Adipocyte (in vitro differentiated cells): ENCODE results near the gene PCNX2.

Source experiments
- DNase-seq: peaks from one replicate; pipeline ENCODE4 v3.0.0-alpha.2; 2015; ENCODE audit warnings: low read depth
- H3K27me3 ChIP-seq: replicated peaks from 2 replicates; pipeline ENCODE4 v1.7.0; 2013; ENCODE audit warnings: mild to moderate bottlenecking, low read length, moderate library complexity; ENCODE audit not compliant: control insufficient read depth, insufficient read depth
- H3K36me3 ChIP-seq: 2 replicates; pipeline ENCODE4 v1.7.0; 2013; ENCODE audit warnings: low read length, mild to moderate bottlenecking, moderate library complexity; ENCODE audit not compliant: control insufficient read depth, insufficient read depth, severe bottlenecking
- H3K4me1 ChIP-seq: 2 replicates; pipeline ENCODE4 v1.7.0; 2013; ENCODE audit warnings: mild to moderate bottlenecking, low read length, moderate library complexity; ENCODE audit not compliant: control insufficient read depth, insufficient read depth
- H3K4me3 ChIP-seq: 2 replicates; pipeline ENCODE4 v1.7.0; 2013; ENCODE audit warnings: mild to moderate bottlenecking, low read length, moderate library complexity
- H3K9ac ChIP-seq: 2 replicates; pipeline ENCODE4 v1.7.0; 2013; ENCODE audit warnings: mild to moderate bottlenecking, low read length, moderate library complexity
- H3K9me3 ChIP-seq: 2 replicates; pipeline ENCODE4 v1.7.0; 2013; ENCODE audit warnings: mild to moderate bottlenecking, low read length, moderate library complexity; ENCODE audit not compliant: control insufficient read depth

PCNX2 gene

DNA sequence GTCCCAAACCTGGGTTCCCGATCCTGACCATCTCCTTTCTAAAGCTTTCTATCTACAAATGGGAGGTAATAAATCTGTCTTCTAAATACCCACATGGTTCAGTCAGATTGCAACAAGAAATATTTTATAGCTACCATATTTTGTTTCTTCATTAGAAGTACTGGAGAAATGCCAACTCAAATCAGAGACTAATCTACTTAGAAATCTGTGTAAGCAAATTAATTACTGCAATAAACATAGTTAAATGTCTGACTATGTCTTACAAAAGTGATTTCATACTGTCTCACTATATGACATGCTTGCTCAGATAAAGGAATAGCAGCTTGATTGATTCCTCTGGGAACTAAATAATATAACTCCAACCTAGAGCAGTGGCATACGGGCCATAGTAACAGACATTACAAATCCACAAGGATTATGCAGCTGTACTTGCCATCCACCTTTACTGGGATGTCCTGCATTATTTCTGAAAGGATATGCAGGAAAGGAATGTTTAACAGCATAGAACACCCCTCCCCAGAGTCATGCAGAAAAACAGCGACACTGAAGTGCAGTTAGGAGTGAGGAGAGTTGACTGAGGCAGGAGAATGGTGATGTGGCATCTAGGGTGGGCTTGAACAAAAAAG lies 80.3 kb downstream of the PCNX2 start:
- peaks cover 3% of the 10 kb centered on the region for H3K9me3 ChIP-seq
- no peaks in the 10 kb centered on the region for H3K27me3 ChIP-seq
- no peak overlapping the region for H3K9ac ChIP-seq
- peaks cover 4% of the 10 kb centered on the region for H3K4me1 ChIP-seq
- peaks cover 3% of the 10 kb centered on the region for H3K36me3 ChIP-seq
- no peak overlapping the region for H3K4me3 ChIP-seq
- DNase-seq = no peak

DNA sequence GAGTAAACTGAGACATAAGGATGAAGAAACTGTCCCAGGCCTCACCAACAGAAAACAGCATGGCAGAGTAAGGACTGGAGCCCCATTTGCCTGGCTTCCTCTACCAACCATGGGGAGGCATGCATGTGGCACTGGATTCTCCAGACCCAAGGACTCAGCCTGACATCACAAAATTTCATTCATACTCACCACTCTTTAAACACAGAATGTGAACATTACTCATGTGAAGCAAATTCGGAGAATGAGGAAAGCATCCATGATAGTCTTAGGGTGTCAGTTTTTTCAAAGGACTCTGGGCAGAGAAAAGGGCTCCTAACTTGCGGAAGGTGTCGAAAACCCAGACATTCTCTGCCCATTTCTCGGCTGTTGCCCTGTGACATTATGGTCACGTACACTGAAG lies 83.9 kb downstream of the PCNX2 start:
- Histone ChIP-seq H3K4me3 (no peak overlapping the region), H3K4me1 (peaks cover 15% of the 10 kb centered on the region), H3K9ac (no peak overlapping the region), H3K9me3 (no peaks in the 10 kb centered on the region), H3K36me3 (no peaks in the 10 kb centered on the region), H3K27me3 (no peaks in the 10 kb centered on the region)
- no peak for DNase-seq

DNA sequence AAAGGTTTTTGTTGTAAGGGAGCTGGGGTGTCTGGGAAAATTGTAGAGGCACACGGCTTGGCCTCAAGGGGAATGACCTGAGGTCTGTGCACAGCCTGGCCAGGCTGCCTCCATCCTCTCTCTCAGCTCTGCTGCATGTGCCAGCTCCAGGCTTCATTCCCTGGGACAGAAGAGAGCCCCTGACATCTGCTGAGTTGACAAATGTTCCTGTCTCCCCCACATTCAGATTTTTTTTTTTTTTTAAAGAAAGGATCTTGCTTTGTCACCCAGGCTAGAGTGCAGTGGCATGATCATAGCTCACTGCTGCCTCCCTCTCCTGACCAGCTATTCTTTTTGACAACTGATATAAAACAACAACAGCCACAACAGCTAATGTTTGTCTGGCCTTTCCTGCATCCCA lies 84.4 kb downstream of the PCNX2 start:
- Histone ChIP-seq H3K4me3 (no peak overlapping the region), H3K27me3 (no peaks in the 10 kb centered on the region), H3K9me3 (no peaks in the 10 kb centered on the region), H3K36me3 (peaks cover 1% of the 10 kb centered on the region), H3K9ac (no peak overlapping the region), H3K4me1 (peaks cover 15% of the 10 kb centered on the region)
- DNase-seq = no peak

DNA sequence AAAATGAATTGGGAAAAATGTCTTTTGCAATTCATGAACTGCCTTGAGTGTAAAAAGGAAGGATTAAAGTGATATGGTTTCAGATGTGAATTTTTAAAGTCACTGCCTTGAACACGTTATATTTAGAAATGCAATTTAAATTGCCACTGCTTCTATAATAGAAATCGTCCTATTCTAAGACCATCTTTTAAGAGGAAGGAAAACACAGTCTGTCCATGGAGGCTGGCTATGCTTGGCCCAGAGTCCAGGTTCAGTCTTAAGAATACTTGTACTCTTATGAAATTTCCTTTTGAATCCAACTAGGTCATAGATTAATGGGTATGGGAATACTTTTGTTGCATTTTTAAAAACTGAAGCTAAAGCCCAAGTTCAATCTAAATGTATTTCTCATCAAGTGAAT lies 86.0 kb downstream of the PCNX2 start:
- Histone ChIP-seq H3K4me1 (peaks cover 15% of the 10 kb centered on the region), H3K27me3 (no peaks in the 10 kb centered on the region), H3K36me3 (peaks cover 3% of the 10 kb centered on the region), H3K9me3 (no peaks in the 10 kb centered on the region), H3K4me3 (no peak overlapping the region), H3K9ac (no peak overlapping the region)
- no peak for DNase-seq

DNA sequence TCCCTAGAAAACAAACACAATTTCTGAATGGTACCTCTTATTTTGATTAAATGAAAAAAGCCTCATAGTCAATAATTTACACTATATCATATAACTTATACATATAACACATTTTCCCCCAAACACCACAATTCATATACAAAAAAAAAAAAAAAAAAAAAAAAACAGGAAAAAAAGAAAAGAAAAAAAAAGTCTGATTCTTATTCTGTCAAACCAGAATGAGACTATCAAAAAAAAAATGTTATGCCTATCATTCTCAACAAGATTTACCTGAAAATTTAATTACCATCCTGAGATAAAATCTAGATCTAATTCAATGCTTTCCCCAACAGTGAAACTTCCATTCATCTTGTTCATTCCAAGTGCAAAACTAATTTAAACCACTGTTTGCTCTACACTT lies 86.8 kb downstream of the PCNX2 start:
- peaks cover 15% of the 10 kb centered on the region for H3K4me1 ChIP-seq
- H3K9ac ChIP-seq = no peak overlapping the region
- H3K9me3 ChIP-seq = no peaks in the 10 kb centered on the region
- H3K27me3 ChIP-seq = no peaks in the 10 kb centered on the region
- DNase-seq = no peak
- H3K4me3 ChIP-seq = no peak overlapping the region
- H3K36me3 ChIP-seq = peaks cover 3% of the 10 kb centered on the region

DNA sequence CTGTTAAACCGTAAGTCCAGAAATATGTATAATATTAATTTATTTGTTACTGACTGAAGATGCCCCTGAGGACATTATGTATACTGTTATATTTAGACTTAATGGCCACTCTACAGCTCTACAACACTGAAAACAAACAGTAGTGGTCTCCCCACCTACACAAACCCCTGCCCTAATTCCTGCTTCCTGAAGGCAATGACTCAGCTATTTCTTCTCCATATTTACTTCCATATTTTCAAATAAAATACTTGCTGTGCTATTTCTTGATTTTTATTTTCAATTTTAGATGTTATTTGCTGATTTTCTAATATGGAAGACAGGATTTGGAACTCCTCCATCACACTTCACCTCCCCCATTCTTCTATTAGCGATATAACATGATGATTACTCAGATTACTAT lies 97.6 kb downstream of the PCNX2 start:
- peaks cover 21% of the 10 kb centered on the region for H3K9me3 ChIP-seq
- peaks cover 11% of the 10 kb centered on the region for H3K4me1 ChIP-seq
- H3K36me3 ChIP-seq = peaks cover 28% of the 10 kb centered on the region
- no peak overlapping the region for H3K9ac ChIP-seq
- DNase-seq = no peak
- no peaks in the 10 kb centered on the region for H3K27me3 ChIP-seq
- H3K4me3 ChIP-seq = no peak overlapping the region

DNA sequence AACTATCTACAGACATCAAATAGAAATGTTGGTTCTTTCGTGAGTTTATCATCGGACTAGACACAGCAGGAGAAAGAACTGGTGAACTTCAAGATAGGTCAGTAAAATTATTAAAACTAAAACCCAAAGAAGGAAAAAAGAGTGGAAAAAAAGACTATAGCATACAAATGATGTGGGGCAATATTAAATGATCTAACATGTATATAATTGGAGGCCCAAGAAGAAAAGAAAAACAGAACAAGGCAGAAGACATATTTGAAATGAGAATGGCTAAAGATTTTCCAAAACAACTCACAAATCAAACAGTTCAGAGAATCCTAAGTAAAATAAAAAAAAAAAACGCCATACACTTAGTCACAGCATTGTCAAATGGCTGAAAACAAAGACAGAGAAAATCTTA lies 101.8 kb downstream of the PCNX2 start:
- DNase-seq = no peak
- Histone ChIP-seq H3K9ac (no peak overlapping the region), H3K27me3 (no peaks in the 10 kb centered on the region), H3K36me3 (peaks cover 29% of the 10 kb centered on the region), H3K4me1 (no peaks in the 10 kb centered on the region), H3K4me3 (no peak overlapping the region), H3K9me3 (peaks cover 21% of the 10 kb centered on the region)

DNA sequence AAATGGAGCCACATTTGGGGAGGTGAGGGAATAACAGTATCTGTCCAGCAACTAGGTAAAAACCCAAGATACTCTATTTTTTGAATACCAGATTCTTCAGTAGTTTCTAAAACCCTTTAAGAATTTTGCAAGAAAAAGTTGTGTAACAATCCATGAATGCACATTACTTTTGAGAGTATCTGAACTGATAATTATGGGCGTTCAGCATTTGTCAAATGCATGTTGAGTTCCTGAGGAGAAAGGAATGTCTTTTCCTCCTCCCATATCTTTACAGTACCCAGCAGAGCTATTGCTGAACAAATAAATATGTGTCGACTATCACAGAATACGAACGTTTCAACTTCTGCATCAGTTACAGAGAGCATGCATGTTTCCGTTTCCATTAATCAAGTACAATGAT lies 104.5 kb downstream of the PCNX2 start:
- Histone ChIP-seq H3K9ac (no peak overlapping the region), H3K36me3 (peaks cover 23% of the 10 kb centered on the region), H3K4me1 (no peaks in the 10 kb centered on the region), H3K9me3 (peaks cover 21% of the 10 kb centered on the region), H3K27me3 (no peaks in the 10 kb centered on the region), H3K4me3 (no peak overlapping the region)
- DNase-seq = no peak

DNA sequence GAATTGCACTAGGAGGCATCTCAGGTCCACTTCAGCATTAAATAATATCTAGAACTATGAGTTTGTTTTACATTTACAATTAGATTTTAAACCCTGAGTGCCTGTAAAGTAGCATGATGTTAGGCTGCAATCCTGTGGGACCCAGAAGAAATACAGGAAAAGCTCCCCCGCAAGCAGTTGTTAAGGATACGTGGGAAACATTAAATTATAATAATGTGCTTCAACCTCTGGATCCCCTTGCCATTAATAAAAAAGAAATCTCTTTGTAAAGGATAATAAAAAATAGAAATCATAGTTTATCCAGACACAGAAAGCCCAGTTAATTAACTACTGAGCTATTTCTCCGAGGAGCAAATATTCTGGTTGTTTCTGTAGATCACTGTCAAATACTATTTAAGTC lies 106.0 kb downstream of the PCNX2 start:
- H3K9me3 ChIP-seq = peaks cover 10% of the 10 kb centered on the region
- H3K4me1 ChIP-seq = no peaks in the 10 kb centered on the region
- DNase-seq = no peak
- H3K27me3 ChIP-seq = no peaks in the 10 kb centered on the region
- H3K9ac ChIP-seq = no peak overlapping the region
- H3K4me3 ChIP-seq = no peak overlapping the region
- H3K36me3 ChIP-seq = peaks cover 13% of the 10 kb centered on the region

DNA sequence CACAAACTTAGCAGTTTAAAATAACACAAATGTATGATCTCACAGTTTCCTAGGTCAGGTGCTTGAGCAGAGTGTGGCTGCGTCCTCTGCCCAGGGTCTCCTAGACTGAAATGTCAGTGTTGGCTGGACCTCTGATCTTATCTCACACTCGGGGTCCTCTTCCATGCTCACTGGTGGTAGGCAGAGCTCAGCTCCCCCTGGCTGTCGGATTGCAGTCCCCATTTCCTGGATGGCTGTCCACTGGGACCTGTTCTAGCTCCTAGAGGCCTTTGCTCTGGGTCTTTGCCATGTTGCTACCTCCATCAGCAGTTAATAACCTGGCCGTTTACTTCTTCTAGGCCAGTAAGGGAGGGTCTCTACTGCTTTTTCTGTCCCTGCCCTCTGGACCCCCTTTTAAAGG lies 107.5 kb downstream of the PCNX2 start:
- H3K4me3 ChIP-seq = no peak overlapping the region
- no peak overlapping the region for H3K9ac ChIP-seq
- no peaks in the 10 kb centered on the region for H3K27me3 ChIP-seq
- H3K36me3 ChIP-seq = peaks cover 4% of the 10 kb centered on the region
- no peaks in the 10 kb centered on the region for H3K9me3 ChIP-seq
- DNase-seq = no peak
- H3K4me1 ChIP-seq = no peaks in the 10 kb centered on the region

DNA sequence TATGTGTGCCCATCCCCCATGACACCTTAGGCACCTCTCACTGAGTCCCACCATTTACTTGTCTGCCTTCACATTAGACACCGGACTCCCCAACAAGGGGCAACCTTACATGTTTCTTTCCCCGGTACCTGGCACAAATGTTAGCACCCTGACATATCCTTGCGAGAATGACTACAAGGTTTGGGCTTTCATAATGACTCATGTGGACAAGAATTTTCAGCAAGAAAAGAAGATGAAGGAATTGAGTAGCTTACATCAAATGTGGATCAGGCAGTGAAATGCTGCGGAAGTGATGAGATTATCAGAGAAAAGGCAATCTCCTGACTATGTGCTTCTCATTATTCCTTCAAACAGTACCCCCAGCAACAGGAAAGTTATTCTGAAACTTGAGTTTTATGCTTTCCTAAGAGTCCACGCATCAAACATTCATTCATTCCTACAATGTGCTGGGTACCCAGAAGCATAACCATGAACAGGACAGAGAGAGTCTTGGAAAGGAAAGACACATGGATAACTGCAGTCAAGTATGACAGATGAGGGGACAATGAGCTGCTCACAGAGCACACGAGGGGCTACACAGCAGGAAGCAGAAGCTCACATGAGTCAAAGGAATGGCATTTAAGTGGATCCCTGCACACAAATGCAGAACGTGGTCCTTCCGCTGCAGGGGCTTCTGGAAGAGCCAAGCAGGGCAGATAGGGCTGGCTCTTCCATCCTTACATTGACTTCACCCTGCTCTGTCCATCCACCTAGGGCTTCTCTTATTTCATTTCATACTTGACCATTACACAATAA lies 112.1 kb downstream of the PCNX2 start:
- H3K36me3 ChIP-seq = peaks cover 13% of the 10 kb centered on the region
- H3K4me1 ChIP-seq = peaks cover 16% of the 10 kb centered on the region
- H3K27me3 ChIP-seq = no peaks in the 10 kb centered on the region
- H3K9me3 ChIP-seq = no peaks in the 10 kb centered on the region
- no peak for DNase-seq
- H3K4me3 ChIP-seq = no peak overlapping the region
- no peak overlapping the region for H3K9ac ChIP-seq
